ENCODE measurements around the gene PLOD2.

The PLOD2 gene

DNA sequence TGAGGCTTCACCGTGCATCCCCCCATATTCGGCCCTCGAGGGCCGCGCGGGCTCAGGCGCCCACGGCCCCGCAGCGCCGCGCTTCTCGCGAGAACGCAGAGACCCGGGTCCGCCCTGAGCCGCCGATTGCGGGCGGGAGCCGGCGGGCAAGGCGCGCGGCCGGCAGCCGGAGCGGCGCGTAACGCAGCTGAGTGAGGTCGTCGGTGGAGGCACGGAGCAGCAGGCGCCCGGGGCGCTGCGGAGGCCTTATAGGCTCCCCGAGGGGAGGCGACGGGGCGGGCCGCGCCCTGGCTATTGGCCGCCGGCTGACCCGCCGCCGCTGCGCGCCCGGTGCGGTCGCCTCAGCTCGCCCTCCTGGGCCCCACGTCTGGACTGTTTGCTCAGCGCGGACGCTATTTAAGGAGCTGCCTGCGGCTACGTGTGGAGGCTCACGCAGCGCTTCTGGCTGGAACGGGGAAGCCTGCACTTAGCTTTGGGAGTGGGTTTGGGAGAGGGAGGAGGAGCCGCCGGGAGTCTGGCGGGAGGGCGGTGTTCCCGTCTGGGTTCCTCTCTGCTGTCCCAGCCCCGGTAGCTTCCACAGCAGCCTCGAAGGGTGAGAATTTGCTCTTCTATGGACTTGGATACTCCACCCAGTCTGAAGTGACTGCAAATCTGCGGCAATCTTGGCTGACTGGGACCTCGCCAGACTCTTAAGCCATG, at the start of gene PLOD2:
Gene PLOD2 (minus strand): TSS at position 221 of the 699 bp plus-strand sequence. CDS start 195 bp downstream, at position 26.
- DNase-seq, result no peak

DNA sequence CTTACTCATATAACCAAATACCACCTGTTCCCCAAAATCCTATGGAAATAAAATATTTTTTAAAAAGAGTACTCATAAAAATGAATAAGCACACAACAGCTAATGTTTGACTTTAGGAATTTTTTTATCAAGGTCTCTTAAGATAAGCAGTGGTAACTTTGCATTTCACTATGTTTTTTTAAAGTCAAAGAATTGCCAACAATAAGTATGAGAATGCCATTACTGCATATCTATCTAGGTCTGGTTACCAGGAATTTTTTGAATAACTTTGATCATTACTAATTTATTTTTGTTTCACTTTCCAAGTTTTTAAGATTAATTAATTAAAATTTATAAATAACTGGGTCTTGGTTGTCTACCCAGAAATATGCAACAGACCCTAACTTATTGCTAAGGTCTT, 48.4 kb upstream of the PLOD2 start:
- no peak for DNase-seq

DNA sequence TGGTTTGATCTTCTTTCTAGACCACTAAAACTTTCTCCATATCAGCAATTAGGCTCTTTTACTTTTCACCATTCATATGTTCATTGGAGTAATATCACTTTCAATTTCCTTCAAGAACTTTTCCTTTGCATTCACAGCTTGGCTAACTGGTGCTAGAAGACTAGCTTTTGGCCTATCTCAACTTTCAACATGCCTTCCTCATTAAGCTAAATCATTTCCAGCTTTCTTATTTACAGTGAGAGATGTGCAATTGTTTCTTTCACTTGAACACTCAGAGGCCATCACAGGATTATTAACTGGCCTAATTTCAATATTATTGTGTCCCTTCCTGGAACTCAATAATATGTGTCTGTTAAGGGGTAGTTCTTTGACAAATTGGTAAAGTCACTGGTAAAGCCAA, 42.8 kb upstream of the PLOD2 start:
- DNase-seq, result no peak

DNA sequence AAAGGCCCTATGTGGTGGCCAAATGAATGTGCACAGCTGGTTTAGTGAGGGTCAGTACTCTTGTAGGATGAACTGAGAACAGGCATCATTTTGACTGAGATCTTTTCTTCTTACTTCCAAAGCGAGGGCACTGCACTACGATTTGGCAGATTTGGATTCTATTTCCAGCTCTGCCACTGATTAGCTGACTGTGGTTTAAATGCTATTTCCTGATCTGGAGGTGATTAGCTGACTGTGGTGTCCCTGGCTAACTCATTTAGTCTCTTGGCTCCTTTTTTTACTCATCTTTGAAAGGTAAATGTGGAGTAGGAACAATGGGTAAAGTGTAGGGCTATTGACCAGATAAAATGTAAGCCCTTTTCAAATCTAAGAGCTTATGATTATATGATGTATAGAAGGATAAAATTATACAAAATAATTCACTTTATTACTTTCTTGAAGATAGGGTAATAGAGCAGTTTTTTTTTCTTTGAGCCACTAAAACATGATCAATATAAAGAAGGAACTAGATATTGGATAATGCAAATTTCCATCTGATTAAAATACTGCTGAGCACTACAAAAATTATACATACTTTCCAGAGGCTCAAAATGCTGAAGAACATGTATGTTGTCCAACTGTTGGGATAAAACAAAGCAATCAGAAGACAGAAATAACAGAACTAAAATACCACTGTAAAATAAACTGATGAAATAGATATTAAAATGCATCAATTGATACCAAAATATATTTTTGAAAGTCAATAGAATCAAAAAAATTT, 39.7 kb upstream of the PLOD2 start:
- no peak for DNase-seq

DNA sequence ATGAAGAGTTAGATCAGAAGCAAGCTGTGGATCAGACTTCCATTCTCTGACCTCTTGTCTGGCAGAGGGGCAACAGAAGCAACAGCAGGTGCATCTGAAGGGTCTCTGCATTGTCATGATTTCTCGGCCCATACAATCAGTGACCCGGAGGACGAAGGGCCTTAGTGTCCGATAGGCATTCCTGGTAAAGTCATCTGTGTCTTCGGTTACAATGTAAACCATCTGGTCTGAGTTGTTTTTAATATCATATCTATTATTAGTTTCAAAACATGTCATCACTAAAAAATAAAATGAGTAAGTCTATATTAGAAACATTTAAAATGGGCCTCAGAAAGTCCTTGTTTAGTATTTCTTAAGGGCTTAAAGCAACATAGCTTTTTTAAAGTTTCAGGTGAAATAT, 38.8 kb upstream of the PLOD2 start:
- DNase-seq, result no peak

DNA sequence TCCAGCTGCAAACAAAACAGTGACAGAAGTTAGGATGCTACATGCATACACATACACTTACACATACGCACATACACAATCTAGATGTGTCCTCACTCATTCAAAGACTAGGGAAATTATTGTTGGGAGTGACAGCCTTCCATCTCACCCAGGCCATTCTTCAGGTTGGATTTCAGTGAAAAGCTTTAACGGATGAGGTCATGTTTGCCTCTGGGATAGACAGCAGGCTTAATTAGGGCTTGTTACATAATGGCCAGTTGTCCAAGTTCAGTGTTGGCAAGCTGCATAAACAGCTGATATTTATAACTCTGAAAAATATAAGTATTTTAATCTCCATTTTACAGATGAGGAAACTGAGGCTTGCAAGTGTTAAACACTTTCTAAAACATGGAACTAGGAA, 35.8 kb upstream of the PLOD2 start:
- no peak for DNase-seq

DNA sequence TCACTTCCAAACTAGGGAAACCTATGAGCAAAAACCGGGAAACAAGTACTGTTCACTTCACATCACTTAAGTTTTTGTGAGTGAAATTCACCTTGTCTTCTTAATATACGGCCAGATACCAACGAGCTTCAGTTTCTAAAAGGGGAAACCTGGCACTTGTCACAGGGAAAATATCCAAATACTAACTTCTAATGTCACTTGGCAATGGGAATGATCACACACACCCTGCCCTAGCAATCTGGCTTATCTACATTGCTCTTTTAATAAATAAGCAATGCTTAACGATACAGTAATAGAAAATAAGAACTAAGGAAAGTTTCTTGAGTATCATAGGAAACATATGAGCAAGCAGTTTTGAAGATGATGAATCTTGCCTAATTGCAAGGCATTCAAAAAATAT, 34.6 kb upstream of the PLOD2 start:
- no peak for DNase-seq

DNA sequence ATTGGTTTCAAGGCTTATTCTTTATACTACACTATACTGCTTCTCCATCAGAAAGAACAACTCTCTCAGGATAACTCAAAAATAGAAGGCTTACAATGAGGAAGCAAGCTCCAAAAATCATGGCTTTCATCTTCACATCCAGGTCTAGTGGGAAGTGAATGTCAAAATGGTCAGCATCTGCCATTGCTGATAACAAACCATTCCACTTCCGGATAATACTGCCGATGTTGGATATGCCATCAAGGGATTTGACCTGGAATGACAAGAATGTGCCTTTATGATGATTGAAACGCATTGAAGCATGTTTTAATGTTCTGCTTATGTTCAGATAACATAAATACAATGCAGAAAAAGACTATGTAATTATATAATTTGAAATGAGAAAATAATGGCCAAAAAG, 34.0 kb upstream of the PLOD2 start:
- DNase-seq, result no peak

DNA sequence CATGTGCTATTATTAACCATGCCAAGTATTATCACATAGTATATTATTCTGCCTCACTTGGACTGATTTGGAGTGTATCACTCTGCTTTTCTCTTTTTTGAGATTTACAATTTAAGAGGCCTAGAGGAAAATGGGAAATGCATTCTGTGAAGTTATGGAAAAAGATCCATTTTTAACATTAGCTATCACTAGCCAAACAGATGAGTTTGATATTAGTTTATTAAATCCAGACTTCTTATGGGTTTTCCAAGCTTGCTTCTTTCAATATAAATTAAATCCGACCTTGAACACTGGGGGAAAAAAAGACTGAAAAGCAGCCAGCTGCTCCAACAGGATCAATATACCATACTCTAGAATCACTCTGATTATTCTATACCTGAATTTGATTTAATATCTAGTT, 30.1 kb upstream of the PLOD2 start:
- no peak for DNase-seq

DNA sequence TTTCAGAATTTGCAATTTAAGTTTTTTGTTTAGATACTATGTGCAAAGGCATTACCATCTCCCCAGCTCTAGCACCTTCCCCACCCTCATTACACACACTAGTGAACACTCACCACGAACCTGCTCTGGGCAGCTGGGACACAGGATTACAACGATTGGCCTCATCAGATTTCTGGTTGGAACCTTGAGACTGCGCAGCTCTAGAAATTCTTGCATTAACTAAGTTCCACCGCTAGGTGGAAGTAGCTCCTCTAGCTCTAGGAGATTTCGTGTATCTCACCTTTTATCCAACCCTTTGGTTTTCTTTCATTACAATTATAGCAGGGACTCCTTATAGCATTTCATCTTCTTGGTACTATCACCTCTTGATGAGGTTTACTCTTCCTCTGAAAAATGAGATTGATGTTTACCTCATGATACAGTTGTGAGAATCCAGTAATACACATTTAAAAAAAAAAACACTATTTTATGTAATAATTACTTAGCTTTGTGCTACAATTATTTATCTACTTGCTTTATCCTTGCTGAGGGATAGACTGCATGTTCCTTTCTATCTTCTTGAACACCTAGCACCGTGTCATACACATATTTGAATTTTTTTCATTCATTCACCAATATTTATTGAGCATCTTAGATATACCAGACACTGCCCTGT, 28.7 kb upstream of the PLOD2 start:
- DNase-seq, result peak; percentile 50

DNA sequence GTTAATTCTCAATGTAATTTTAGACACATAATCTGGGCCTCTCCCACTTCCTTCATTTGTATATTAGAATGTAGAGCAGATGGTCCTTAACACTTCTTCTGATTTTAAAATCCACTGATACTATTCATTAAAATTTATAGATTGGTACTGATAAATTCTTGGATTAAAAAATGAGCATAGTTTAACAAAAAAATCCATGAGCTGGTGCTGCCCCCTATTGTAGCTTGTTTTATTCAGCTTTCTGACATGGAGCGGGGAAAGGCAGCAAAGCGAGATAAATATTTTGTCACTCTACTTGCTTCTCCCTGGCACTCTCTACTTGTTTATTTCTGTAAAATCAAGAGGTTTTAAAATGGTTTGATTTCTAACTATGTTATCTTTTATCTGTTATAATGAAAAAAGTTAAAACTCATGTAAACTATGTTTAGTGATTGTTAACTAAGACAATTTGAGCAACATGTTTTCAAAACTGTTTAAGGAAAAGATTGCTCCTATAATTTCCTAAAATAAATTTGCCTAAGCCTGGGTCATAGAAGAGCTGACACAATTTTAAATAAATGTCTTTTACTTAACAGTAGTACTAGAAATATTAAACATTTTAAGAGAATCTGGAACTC, 26.5 kb upstream of the PLOD2 start:
- DNase-seq, result peak; percentile 15

DNA sequence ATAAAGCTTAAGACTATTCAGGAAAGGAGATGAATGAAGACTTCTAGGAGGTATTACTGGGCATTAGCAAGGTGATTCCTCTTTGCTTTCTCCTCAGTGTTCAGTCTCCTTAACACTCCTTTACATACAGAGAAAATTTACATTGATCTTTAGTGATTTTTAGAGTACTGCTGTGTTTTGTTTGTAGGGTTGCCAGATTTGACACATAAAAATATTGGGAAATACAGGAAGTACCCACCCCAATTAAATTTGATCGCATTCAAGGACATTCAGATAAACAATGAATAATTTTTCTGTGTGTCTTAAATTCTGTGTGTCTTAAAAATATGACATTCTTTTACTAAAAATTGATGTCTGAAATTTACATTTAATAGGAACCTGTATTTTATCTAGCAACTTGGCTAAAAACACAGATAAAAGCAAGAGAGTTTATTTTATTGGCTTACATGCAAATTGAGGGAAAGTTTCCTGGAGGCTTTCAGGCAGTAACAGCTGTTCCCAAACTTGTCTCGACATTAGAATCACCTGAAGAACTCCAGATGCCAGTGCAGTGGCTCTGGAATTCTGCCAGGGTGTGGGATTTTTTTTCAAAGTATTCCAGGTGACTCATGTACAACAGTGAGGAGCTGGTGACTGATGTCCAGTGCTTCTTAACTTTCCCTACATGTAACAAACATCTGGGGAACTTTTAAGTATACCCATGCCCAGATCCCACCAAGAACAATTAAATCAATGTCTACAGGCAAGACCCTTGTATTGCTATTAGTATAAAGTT, 23.4 kb upstream of the PLOD2 start:
- DNase-seq, result no peak

DNA sequence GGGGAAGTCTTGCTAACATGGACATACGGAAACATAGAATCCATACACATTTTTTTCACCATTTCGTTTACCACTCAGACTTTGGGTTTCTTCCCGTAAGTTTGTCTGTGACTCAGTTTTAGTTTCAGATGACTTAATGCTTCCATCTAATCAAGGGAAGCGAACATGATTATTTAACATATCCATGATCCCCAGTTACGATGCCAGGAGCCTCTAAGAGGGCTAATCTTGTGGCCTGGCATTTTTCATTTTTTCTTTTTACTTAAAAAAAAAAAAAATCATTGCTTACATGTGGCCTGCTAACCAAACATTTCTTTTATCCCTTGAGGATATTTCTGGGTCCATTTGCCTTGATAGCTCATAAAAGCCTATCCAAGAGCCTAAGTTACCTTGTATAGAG, 20.2 kb upstream of the PLOD2 start:
- no peak for DNase-seq

DNA sequence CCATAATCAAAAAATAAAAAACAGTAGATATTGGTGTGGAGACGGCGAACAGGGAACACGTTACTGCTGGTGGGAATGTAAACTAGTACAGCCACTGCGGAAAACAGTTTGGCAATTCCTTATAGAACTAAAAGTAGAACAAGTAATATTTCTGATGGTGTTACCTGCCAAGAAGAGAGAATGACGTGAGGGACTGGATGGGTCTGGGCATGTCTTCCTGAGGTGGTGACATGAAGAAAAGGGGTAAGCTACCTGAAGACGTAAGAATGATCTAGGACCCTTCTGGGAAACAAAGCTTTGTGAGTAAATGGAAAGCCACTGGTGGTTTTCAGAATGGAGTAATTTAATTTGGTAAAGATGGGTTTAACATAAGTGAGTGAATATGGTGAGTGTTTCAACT, 19.4 kb upstream of the PLOD2 start:
- no peak for DNase-seq

DNA sequence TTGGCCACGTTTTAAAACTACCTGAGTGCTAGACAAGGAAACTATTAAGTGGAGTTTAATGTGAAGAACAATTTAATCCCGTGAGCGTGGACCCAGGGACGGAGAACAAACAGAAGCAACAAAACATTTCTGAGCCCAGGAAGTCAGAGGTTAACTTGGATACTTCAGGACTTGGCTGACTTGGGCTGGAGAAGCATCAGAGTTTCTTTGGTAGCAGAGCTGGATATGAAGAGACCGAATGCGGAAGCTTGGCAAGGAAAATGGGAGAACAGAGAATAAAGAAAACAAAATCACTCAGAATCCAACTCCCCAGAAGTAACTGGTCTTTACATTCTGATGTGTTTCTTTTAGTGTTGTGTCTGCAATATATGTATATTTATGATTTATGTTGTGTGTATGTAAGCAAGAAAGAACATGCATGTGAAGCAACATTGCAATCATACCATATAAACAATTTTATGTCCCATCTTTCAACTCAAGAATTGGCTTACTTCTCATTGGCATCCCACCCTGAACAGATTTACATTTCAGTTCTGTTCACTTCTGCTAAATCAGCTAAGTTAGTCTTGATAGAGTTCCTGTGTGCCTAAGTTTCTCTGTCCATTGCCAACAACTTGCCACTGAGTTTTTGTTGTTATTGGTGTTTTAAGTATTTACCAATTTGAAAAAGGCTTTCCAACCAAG, 17.2 kb upstream of the PLOD2 start:
- no peak for DNase-seq

DNA sequence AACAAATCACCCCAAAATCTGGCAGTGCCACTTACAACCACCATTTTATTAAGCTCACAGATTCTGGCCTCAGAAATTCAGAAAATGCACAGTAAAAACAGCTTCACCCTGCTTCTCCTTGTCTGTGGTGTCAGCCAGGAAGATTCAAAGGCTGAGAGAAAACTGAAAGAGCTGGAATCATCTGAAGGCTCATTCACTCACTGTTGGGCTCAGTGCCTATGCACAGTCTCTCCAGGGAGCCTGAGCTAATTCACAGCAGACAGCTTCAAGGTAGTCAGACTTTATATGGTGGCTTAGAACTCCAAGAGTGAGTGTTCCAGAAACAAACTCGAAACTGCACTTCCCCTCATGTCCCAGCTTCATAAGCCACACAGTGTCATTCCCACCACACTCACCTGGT, 16.5 kb upstream of the PLOD2 start:
- DNase-seq, result no peak

DNA sequence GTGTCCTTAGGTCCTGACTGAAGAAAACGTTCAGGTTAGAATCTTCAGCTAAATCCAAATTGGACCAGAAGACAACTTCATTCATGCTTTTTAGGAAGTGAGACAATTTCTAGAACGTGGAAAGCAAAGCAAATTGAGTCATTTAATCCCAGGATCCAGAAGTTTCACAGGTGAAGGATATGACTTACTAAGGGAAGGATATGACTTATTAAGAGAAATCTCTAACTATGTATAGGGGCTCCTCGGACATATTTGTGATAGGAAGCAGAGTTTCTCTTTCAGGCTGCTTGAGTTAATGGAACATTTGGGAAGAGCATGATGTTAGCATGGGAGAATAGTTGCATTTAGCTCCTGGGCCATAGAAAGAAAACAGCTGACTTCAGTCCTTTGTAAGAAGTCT, 16.1 kb upstream of the PLOD2 start:
- DNase-seq, result no peak

DNA sequence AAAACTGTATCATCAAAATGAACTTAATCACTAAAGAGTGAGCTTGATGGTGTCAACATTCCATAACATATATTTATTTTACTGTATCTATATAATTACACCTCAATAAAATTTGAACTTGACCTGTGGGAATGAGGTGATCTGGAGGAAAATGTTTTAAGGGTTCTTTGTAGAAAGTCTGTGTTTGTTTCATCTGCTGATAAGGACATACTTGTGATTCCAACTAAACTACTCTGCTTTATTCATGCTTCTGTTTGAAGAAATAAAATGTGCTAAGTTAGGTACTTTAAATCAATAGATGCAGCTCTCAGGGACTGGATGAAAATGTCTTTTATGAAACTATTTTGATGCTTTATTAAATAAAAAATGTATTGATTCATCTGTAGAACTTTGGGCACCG, 11.6 kb upstream of the PLOD2 start:
- no peak for DNase-seq

DNA sequence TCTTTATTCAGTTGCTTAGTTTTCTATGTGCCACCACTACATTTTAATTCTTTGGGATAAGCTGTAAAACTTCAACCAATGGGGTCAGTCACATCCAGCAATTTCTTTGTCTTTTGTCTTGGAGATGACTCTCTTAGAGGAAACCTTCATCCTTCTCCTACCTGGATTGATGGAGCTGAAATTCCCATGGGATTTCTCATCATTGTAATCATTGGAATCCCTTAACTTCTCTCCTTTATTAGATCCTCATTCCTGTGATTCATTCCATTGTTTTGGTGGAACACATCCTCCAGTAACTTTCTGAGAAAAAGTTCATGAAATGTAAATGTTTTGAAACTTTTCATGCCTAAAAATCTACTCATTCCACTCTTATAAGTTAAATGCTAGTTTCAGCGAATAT, 9.6 kb upstream of the PLOD2 start:
- no peak for DNase-seq

DNA sequence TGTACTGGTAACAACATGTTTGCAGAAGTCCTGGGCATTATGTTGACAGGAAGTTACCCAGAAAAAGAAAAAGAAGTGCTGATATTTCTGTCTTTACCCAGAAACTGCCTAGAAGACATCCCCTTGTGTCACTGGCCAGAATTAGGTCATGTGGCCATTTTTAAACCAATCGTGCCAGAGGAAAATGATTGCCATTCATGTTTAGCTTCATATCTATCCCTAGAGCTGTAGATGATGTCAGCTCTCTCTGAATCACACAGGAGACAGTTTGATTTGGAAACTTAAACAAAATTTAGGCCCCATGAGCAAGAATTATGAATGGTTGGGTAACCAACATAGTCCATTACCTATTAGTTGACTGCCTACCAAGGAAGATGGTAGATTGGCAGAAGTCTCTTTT, 8.9 kb upstream of the PLOD2 start:
- no peak for DNase-seq

DNA sequence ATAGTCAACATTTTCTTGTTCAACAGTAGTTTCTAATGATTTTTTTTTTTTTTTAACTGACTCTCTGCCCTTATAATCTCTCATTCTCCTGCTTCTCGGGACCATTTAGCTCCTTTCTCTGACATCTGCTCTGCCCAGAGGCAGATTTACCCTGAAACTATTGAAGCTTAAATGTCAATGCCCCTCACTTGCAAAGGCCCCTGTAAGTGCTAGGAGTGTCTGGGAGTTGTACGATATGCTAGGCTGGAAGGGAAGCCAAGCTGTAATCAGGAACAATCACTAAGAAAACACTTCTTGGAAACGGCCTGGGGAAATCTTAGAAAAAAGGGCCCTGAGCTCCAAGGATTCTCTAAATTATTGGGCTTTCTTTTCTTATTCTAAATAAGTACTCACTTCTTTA, 5.8 kb upstream of the PLOD2 start:
- no peak for DNase-seq

DNA sequence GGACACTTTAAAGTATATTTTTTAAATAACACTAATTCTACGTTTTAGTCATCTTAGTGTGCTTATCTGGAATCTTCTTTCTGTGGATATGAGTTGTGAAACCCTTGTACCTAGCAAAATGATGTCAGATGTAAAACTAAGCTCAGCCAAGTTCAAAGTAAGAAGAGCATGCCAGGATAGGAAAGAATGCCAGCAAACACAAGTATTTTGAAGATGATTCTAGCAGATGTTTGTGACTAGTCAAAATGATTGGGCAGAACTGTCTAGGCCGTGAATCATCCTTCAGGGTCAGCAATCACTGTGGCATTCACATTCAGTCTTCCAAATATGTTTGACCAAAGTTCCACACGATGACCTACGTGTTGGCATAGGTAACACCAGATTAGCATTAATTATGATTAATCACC, 5.4 kb upstream of the PLOD2 start:
- no peak for DNase-seq
